ENCODE measurements around the gene GALNT11.

The GALNT11 gene

DNA sequence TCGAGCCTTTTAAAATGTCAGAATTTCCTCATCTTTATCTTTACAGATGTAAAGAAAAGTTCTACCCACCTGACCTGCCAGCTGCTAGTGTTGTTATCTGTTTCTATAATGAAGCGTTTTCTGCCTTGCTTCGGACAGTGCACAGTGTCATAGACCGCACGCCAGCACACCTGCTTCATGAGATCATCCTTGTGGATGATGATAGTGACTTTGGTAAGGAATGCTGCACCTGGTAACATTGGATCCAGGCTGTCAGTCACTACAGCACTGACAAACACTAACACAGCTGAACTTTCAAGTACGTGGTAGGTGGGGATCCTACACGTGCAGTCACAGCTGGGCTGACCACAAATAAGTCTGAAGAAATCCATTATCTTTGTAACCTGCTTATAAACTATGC lies 77.6 kb downstream of the GALNT11 start:
- TF ChIP-seq, protein P1, sequence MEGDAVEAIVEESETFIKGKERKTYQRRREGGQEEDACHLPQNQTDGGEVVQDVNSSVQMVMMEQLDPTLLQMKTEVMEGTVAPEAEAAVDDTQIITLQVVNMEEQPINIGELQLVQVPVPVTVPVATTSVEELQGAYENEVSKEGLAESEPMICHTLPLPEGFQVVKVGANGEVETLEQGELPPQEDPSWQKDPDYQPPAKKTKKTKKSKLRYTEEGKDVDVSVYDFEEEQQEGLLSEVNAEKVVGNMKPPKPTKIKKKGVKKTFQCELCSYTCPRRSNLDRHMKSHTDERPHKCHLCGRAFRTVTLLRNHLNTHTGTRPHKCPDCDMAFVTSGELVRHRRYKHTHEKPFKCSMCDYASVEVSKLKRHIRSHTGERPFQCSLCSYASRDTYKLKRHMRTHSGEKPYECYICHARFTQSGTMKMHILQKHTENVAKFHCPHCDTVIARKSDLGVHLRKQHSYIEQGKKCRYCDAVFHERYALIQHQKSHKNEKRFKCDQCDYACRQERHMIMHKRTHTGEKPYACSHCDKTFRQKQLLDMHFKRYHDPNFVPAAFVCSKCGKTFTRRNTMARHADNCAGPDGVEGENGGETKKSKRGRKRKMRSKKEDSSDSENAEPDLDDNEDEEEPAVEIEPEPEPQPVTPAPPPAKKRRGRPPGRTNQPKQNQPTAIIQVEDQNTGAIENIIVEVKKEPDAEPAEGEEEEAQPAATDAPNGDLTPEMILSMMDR (IDR thresholded peaks at IDR 0.05; ENCODE audit: insufficient read depth, low read depth, low read length, missing control alignments), result no peak
- DNase-seq (ENCODE audit: low read depth), result no peak

DNA sequence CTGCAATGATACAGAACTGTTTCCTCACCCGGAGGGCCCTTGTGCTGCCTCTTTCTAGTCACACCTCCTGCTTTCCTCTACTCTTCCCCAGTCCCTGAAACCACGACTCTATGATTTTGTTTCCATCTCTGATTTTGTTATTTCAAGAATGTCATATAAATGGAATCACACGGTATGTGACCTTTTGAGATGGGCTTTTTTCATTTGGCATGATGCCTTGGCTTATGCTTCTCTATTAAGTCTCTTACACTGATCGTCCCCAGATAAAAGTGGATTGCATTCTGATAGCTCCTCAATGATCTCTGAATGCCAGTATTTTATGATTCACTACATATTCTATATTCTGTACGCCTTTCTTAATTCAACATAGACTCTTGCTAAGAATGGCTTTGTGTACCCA lies 78.2 kb downstream of the GALNT11 start:
- DNase-seq (ENCODE audit: low read depth), result no peak
- TF ChIP-seq, protein P1 (IDR thresholded peaks at IDR 0.05; ENCODE audit: insufficient read depth, low read depth, low read length, missing control alignments), result no peak
- H3K4me3 ChIP-seq (ENCODE audit: low read length), result no peak overlapping the region

More for the DNA sequence above, 77.6 kb downstream of the GALNT11 start:
- no peak overlapping the region for H3K4me3 ChIP-seq (ENCODE audit: low read length)

DNA sequence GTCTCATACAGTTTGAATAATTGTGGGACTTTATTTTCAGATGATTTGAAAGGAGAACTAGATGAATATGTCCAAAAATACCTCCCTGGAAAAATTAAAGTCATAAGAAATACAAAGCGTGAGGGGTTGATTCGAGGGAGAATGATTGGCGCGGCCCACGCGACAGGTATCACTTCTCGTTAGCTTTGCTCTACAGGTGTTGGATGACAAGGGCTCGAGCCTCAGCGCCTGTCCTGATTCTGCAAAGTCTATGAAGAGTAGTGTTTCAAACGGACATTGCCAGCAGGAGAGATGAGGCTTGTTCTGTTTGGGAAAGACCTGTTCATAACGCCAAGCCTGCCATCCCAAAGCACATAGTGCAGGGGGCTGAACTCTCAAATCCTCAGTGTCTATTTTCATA lies 79.7 kb downstream of the GALNT11 start:
- H3K4me3 ChIP-seq (ENCODE audit: low read length), result no peak overlapping the region
- DNase-seq (ENCODE audit: low read depth), result no peak
- TF ChIP-seq, protein P1 (IDR thresholded peaks at IDR 0.05; ENCODE audit: insufficient read depth, low read depth, low read length, missing control alignments), result no peak

DNA sequence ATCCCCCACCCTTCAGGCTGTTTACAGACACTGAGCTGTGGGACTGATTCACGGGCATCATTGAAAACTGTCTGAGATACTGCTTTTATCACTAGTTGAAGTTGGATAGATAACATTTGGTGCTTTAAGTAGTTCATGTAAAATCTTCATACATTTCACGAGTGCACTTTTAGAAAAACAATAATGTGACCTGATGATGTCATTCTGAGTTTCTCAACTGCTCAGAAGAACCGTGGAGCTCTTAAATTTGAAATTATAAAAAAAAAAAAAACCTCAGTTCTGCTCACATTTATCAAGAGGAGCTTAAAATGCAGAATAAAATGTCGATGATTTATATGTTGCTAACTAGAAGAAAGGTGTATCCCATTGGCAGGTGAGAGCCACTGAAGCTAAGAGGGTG lies 81.5 kb downstream of the GALNT11 start:
- TF ChIP-seq, protein P1 (IDR thresholded peaks at IDR 0.05; ENCODE audit: insufficient read depth, low read depth, low read length, missing control alignments), result no peak
- H3K4me3 ChIP-seq (ENCODE audit: low read length), result no peak overlapping the region

DNA sequence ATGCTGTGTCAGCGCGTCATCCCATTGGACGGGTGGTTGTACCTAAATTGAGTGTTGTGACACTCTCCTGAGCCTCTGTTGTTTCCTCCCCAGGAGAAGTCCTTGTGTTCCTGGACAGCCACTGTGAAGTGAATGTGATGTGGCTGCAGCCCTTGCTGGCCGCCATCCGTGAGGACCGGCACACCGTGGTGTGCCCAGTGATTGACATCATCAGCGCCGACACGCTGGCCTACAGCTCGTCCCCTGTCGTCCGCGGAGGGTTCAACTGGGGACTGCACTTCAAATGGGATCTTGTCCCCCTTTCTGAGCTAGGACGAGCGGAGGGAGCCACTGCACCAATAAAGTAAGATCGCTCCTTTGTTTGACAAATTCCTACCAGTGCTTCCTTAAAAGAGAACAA lies 82.5 kb downstream of the GALNT11 start:
- DNase-seq (ENCODE audit: low read depth), result no peak
- TF ChIP-seq, protein P1 (IDR thresholded peaks at IDR 0.05; ENCODE audit: insufficient read depth, low read depth, low read length, missing control alignments), result no peak
- no peak overlapping the region for H3K4me3 ChIP-seq (ENCODE audit: low read length)

More for the DNA sequence above, 81.5 kb downstream of the GALNT11 start:
- DNase-seq (ENCODE audit: low read depth), result no peak

DNA sequence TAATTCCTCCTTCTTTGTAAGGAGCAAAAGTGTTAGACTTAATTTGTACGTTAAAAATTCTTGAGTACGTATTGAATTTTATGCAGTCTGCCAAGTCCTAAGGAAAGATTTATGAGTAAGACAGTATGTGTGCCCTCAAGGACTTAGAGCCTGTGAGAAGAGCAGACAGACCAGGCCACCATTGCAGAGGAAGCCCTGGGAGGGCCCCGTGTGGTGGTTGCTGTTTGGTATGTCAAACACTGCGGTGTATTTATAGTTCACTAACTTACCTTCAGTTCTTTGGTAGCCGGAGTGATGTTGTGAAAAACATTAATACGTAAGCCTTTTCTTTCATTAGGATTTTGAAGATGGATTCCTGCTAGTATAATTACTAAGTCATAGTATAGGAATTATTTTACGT lies 82.9 kb downstream of the GALNT11 start:
- TF ChIP-seq, protein P1 (IDR thresholded peaks at IDR 0.05; ENCODE audit: insufficient read depth, low read depth, low read length, missing control alignments), result no peak
- peak; percentile 13 for DNase-seq (ENCODE audit: low read depth)
- H3K4me3 ChIP-seq (ENCODE audit: low read length), result no peak overlapping the region

DNA sequence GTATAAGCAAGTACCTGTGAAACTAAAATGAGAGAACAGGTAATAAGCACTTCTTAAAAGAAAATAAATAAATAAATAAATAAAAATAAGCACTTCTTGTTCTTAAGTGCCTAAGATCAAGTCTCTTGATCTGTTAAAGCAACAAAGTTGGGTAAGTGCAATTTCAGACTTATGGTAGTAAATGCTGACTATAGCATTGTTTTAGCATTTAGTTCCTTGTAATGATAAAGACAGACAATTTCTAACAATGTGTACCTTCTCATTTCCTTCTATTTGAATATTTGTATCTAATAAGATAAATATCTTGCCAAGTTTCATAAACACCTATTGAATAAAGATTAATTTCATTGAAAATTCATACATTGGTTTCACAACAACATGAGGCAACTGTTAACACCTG lies 87.4 kb downstream of the GALNT11 start:
- no peak overlapping the region for H3K4me3 ChIP-seq (ENCODE audit: low read length)
- no peak for DNase-seq (ENCODE audit: low read depth)
- TF ChIP-seq, protein P1 (IDR thresholded peaks at IDR 0.05; ENCODE audit: insufficient read depth, low read depth, low read length, missing control alignments), result no peak
